Esophagus squamous epithelium (tissue), 4 donors: ENCODE measurements around the gene DPCD.

Source experiments
- CTCF ChIP-seq, 6 experiments: fragments of 450-650 bp in 4 of 6; fragments of 200-600 bp in 2 of 6; sonication (generic) in 2 of 6; IDR thresholded peaks; one replicate each; pipeline ENCODE4 v1.5.1; 2016 to 2019; ENCODE audit warnings: antibody characterized with exemption in 6 of 6, mild to moderate bottlenecking in 4 of 6, moderate library complexity in 4 of 6
- POLR2A ChIP-seq, 4 donors: fragments of 450-650 bp; IDR thresholded peaks; one replicate each; pipeline ENCODE4 v1.6.1; 2017; ENCODE audit warnings: antibody characterized with exemption in 4 of 4, mild to moderate bottlenecking in 4 of 4, moderate library complexity in 3 of 4

- no peak for TF ChIP-seq POLR2A (IDR thresholded peaks at IDR 0.05)
- TF ChIP-seq CTCF (IDR thresholded peaks at IDR 0.05), result no peak
Observed at GRCh38 chr10:101609481-101609880, 21.4 kb downstream of the DPCD start.
